Measurements from ENCODE around the gene ACSM6.
"Not testable (repeated sequence)": the region's sequence is repeated elsewhere in the genome, so short reads cannot be mapped to it uniquely, and the experiment has no call there.

Gene ACSM6

GRCh38 chr10:95217476-95217875 is 23.4 kb downstream of the ACSM6 start:
- no peak for DNase-seq (ENCODE audit: low spot score)

- no peak for DNase-seq (ENCODE audit: low spot score)
These were observed 26.5 kb downstream of the ACSM6 start for GRCh38 chr10:95220539-95220938.

- DNase-seq (ENCODE audit: low spot score): no peak
These were observed 27.1 kb downstream of the ACSM6 start for GRCh38 chr10:95221124-95221523.

GRCh38 chr10:95225136-95225535 is 31.1 kb downstream of the ACSM6 start:
- DNase-seq (ENCODE audit: low spot score): no peak

- not testable (repeated sequence) for DNase-seq (ENCODE audit: low spot score)
These were observed 35.1 kb downstream of the ACSM6 start for GRCh38 chr10:95228934-95229723.

GRCh38 chr10:95229724-95230627 is 35.9 kb downstream of the ACSM6 start:
- DNase-seq (ENCODE audit: low spot score): peak; percentile 70

GRCh38 chr10:95230677-95231586 is 36.9 kb downstream of the ACSM6 start:
- not testable (repeated sequence) for DNase-seq (ENCODE audit: low spot score)

GRCh38 chr10:95233377-95234034 is 39.5 kb downstream of the ACSM6 start:
- no peak for DNase-seq (ENCODE audit: low spot score)

GRCh38 chr10:95234951-95235350 is 40.9 kb downstream of the ACSM6 start:
- no peak for DNase-seq (ENCODE audit: low spot score)

GRCh38 chr10:95235676-95236067 is 41.6 kb downstream of the ACSM6 start:
- DNase-seq (ENCODE audit: low spot score): no peak

GRCh38 chr10:95236068-95236903 is 42.2 kb downstream of the ACSM6 start:
- DNase-seq (ENCODE audit: low spot score): no peak

- DNase-seq (ENCODE audit: low spot score): no peak
These were observed 43.5 kb downstream of the ACSM6 start for GRCh38 chr10:95237376-95238170.

- not testable (repeated sequence) for DNase-seq (ENCODE audit: low spot score)
These were observed 46.1 kb downstream of the ACSM6 start for GRCh38 chr10:95240096-95240495.

GRCh38 chr10:95240811-95241210 is 46.8 kb downstream of the ACSM6 start:
- no peak for DNase-seq (ENCODE audit: low spot score)

GRCh38 chr10:95241533-95241932 is 47.5 kb downstream of the ACSM6 start:
- no peak for DNase-seq (ENCODE audit: low spot score)

GRCh38 chr10:95242581-95243317 is 48.7 kb downstream of the ACSM6 start:
- peak; percentile 55 for DNase-seq (ENCODE audit: low spot score)

- no peak for DNase-seq (ENCODE audit: low spot score)
These were observed 49.2 kb downstream of the ACSM6 start for GRCh38 chr10:95243318-95243617.

- DNase-seq (ENCODE audit: low spot score): no peak
These were observed 50.1 kb downstream of the ACSM6 start for GRCh38 chr10:95244152-95244551.

GRCh38 chr10:95245425-95246055 is 51.5 kb downstream of the ACSM6 start:
- no peak for DNase-seq (ENCODE audit: low spot score)
